GM12878 (cell line): ENCODE measurements around the gene SUPT7L.

ENCODE experiments used
- EP300 ChIP-seq, 2 experiments: fragments of 150-350 bp in 1 of 2; IDR thresholded peaks; 2 replicates each; pipeline ENCODE4 v1.6.1; 2011 to 2012; ENCODE audit warnings: low read depth in 2 of 2, low read length in 2 of 2, borderline replicate concordance in 1 of 2, improper control_type of control experiment in 1 of 2, inconsistent platforms in 1 of 2; ENCODE audit not compliant: control insufficient read depth in 1 of 2
- FOS ChIP-seq: IDR thresholded peaks from 3 replicates; pipeline ENCODE4 v1.6.1; 2011; ENCODE audit warnings: borderline replicate concordance; ENCODE audit not compliant: insufficient read length; ENCODE audit errors: extremely low read depth
- JUND ChIP-seq: IDR thresholded peaks from 2 replicates; pipeline ENCODE4 v1.6.1; 2012; ENCODE audit warnings: low read depth, mild to moderate bottlenecking, low read length, improper control_type of control experiment, moderate library complexity
- NRF1 ChIP-seq: conservative IDR thresholded peaks from 2 replicates; pipeline ENCODE4 v1.6.1; 2011; ENCODE audit warnings: mild to moderate bottlenecking, low read depth, low read length, improper control_type of control experiment
- TCF12 ChIP-seq: IDR thresholded peaks from 2 replicates; pipeline ENCODE4 v1.6.1; 2011; ENCODE audit warnings: low read depth, mild to moderate bottlenecking, low read length
- ZSCAN29 ChIP-seq: fragments of 450-650 bp; IDR thresholded peaks from 2 replicates; pipeline ENCODE4 v1.6.1; 2017; ENCODE audit warnings: mild to moderate bottlenecking, moderate library complexity
- TF ChIP-seq, protein P1 (sequence below), 3 experiments: IDR thresholded peaks in 2 of 3; conservative IDR thresholded peaks in 1 of 3; 2 replicates each; pipeline ENCODE4 v1.5.1; 2011; ENCODE audit warnings: low read depth in 3 of 3, low read length in 3 of 3, mild to moderate bottlenecking in 3 of 3, control low read depth in 2 of 3, moderate library complexity in 2 of 3, inconsistent platforms in 1 of 3, mixed read lengths in 1 of 3; ENCODE audit not compliant: control insufficient read depth in 2 of 3, insufficient read depth in 1 of 3; ENCODE audit errors: extremely low read depth in 1 of 3
- TF ChIP-seq, protein P2 (sequence below): fragments of 150-350 bp; IDR thresholded peaks from 2 replicates; pipeline ENCODE4 v1.6.1; 2016; ENCODE audit warnings: low read depth, low read length
- TF ChIP-seq, protein P3 (sequence below): IDR thresholded peaks from 2 replicates; pipeline ENCODE4 v1.6.1; 2012; ENCODE audit warnings: mild to moderate bottlenecking, low read depth, low read length
- TF ChIP-seq, protein P4 (sequence below): fragments of 450-650 bp; IDR thresholded peaks from 2 replicates; pipeline ENCODE4 v1.6.1; 2016; ENCODE audit warnings: mild to moderate bottlenecking, moderate library complexity, borderline replicate concordance
- TF ChIP-seq, protein P5 (sequence below): IDR thresholded peaks from 2 replicates; pipeline ENCODE4 v1.6.1; 2011; ENCODE audit warnings: mild to moderate bottlenecking, low read depth, low read length, moderate library complexity; ENCODE audit not compliant: insufficient replicate concordance

DNA sequence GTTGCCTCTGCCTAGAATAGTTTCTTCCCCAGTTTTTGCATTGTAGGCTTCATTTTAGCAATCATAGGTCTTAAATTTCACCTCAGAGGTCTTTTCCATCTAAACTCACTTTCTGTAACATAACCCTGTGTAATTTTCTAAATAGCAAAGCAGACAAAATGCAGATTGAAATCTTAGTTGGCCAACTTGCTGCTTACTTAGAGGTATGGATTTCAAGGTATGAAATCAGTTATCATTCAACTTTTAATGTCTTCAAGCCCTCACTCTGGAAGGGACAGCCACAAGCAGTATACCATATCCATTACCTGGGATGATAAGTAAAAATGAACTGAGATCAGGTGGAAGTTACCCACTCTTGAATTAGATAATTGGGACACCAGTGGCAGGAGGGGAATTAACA, 38.5 kb downstream of the SUPT7L start:
- TF ChIP-seq, protein P1, sequence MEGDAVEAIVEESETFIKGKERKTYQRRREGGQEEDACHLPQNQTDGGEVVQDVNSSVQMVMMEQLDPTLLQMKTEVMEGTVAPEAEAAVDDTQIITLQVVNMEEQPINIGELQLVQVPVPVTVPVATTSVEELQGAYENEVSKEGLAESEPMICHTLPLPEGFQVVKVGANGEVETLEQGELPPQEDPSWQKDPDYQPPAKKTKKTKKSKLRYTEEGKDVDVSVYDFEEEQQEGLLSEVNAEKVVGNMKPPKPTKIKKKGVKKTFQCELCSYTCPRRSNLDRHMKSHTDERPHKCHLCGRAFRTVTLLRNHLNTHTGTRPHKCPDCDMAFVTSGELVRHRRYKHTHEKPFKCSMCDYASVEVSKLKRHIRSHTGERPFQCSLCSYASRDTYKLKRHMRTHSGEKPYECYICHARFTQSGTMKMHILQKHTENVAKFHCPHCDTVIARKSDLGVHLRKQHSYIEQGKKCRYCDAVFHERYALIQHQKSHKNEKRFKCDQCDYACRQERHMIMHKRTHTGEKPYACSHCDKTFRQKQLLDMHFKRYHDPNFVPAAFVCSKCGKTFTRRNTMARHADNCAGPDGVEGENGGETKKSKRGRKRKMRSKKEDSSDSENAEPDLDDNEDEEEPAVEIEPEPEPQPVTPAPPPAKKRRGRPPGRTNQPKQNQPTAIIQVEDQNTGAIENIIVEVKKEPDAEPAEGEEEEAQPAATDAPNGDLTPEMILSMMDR (IDR thresholded peaks at IDR 0.05 in 2 of 3, conservative IDR thresholded peaks at IDR 0.05 in 1 of 3; ENCODE audit: control insufficient read depth in 2 of 3, extremely low read depth in 1 of 3, insufficient read depth in 1 of 3, low read depth in 3 of 3, low read length in 3 of 3): no peak
- no peak for TF ChIP-seq EP300 (IDR thresholded peaks at IDR 0.05; ENCODE audit: borderline replicate concordance in 1 of 2, control insufficient read depth in 1 of 2, low read depth in 2 of 2, low read length in 2 of 2)
- TF ChIP-seq, protein P2, sequence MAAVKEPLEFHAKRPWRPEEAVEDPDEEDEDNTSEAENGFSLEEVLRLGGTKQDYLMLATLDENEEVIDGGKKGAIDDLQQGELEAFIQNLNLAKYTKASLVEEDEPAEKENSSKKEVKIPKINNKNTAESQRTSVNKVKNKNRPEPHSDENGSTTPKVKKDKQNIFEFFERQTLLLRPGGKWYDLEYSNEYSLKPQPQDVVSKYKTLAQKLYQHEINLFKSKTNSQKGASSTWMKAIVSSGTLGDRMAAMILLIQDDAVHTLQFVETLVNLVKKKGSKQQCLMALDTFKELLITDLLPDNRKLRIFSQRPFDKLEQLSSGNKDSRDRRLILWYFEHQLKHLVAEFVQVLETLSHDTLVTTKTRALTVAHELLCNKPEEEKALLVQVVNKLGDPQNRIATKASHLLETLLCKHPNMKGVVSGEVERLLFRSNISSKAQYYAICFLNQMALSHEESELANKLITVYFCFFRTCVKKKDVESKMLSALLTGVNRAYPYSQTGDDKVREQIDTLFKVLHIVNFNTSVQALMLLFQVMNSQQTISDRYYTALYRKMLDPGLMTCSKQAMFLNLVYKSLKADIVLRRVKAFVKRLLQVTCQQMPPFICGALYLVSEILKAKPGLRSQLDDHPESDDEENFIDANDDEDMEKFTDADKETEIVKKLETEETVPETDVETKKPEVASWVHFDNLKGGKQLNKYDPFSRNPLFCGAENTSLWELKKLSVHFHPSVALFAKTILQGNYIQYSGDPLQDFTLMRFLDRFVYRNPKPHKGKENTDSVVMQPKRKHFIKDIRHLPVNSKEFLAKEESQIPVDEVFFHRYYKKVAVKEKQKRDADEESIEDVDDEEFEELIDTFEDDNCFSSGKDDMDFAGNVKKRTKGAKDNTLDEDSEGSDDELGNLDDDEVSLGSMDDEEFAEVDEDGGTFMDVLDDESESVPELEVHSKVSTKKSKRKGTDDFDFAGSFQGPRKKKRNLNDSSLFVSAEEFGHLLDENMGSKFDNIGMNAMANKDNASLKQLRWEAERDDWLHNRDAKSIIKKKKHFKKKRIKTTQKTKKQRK: no peak
- TF ChIP-seq, protein P3, sequence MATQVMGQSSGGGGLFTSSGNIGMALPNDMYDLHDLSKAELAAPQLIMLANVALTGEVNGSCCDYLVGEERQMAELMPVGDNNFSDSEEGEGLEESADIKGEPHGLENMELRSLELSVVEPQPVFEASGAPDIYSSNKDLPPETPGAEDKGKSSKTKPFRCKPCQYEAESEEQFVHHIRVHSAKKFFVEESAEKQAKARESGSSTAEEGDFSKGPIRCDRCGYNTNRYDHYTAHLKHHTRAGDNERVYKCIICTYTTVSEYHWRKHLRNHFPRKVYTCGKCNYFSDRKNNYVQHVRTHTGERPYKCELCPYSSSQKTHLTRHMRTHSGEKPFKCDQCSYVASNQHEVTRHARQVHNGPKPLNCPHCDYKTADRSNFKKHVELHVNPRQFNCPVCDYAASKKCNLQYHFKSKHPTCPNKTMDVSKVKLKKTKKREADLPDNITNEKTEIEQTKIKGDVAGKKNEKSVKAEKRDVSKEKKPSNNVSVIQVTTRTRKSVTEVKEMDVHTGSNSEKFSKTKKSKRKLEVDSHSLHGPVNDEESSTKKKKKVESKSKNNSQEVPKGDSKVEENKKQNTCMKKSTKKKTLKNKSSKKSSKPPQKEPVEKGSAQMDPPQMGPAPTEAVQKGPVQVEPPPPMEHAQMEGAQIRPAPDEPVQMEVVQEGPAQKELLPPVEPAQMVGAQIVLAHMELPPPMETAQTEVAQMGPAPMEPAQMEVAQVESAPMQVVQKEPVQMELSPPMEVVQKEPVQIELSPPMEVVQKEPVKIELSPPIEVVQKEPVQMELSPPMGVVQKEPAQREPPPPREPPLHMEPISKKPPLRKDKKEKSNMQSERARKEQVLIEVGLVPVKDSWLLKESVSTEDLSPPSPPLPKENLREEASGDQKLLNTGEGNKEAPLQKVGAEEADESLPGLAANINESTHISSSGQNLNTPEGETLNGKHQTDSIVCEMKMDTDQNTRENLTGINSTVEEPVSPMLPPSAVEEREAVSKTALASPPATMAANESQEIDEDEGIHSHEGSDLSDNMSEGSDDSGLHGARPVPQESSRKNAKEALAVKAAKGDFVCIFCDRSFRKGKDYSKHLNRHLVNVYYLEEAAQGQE: no peak
- TF ChIP-seq FOS: no peak
- no peak for TF ChIP-seq JUND
- no peak for TF ChIP-seq NRF1
- TF ChIP-seq ZSCAN29: no peak
- TF ChIP-seq TCF12: no peak
- TF ChIP-seq, protein P4, sequence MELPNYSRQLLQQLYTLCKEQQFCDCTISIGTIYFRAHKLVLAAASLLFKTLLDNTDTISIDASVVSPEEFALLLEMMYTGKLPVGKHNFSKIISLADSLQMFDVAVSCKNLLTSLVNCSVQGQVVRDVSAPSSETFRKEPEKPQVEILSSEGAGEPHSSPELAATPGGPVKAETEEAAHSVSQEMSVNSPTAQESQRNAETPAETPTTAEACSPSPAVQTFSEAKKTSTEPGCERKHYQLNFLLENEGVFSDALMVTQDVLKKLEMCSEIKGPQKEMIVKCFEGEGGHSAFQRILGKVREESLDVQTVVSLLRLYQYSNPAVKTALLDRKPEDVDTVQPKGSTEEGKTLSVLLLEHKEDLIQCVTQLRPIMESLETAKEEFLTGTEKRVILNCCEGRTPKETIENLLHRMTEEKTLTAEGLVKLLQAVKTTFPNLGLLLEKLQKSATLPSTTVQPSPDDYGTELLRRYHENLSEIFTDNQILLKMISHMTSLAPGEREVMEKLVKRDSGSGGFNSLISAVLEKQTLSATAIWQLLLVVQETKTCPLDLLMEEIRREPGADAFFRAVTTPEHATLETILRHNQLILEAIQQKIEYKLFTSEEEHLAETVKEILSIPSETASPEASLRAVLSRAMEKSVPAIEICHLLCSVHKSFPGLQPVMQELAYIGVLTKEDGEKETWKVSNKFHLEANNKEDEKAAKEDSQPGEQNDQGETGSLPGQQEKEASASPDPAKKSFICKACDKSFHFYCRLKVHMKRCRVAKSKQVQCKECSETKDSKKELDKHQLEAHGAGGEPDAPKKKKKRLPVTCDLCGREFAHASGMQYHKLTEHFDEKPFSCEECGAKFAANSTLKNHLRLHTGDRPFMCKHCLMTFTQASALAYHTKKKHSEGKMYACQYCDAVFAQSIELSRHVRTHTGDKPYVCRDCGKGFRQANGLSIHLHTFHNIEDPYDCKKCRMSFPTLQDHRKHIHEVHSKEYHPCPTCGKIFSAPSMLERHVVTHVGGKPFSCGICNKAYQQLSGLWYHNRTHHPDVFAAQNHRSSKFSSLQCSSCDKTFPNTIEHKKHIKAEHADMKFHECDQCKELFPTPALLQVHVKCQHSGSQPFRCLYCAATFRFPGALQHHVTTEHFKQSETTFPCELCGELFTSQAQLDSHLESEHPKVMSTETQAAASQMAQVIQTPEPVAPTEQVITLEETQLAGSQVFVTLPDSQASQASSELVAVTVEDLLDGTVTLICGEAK: no peak
- TF ChIP-seq, protein P5, sequence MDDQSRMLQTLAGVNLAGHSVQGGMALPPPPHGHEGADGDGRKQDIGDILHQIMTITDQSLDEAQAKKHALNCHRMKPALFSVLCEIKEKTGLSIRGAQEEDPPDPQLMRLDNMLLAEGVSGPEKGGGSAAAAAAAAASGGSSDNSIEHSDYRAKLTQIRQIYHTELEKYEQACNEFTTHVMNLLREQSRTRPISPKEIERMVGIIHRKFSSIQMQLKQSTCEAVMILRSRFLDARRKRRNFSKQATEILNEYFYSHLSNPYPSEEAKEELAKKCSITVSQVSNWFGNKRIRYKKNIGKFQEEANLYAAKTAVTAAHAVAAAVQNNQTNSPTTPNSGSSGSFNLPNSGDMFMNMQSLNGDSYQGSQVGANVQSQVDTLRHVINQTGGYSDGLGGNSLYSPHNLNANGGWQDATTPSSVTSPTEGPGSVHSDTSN: no peak
